ENCODE measurements around the gene RPS5.
A peak's percentile ranks its signal among the peaks of the same experiment; 100 is the strongest.
"Not testable (repeated sequence)": the region's sequence is repeated elsewhere in the genome, so short reads cannot be mapped to it uniquely, and the experiment has no call there.

Gene RPS5

GRCh38 chr19:58385313-58385890 lies 1.7 kb upstream of the RPS5 start:
- no peak for DNase-seq (ENCODE audit: low read depth in 2 of 2)

- no peak for DNase-seq (ENCODE audit: low read depth in 2 of 2)
Observed at GRCh38 chr19:58385891-58386575, 1.0 kb upstream of the RPS5 start.

- DNase-seq (ENCODE audit: low read depth in 2 of 2) = no peak
Observed at GRCh38 chr19:58387338-58388174, 487 bp downstream of the RPS5 start.

DNA sequence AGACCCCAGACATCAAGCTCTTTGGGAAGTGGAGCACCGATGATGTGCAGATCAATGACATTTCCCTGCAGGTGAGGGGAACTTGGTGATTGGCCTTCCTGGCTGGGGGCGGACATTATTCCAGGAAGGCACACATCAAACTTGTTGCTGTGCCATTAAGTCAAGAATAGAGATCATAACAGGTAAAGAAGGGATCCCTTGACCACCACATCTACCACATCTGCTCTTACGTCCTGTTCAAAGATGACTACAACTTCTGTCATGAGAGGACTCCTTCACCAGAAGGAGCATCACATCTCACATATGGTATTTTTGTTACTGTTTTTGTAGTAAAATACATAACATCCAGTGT lies 1.1 kb downstream of the RPS5 start:
- DNase-seq (ENCODE audit: low read depth in 2 of 2) = no peak

DNA sequence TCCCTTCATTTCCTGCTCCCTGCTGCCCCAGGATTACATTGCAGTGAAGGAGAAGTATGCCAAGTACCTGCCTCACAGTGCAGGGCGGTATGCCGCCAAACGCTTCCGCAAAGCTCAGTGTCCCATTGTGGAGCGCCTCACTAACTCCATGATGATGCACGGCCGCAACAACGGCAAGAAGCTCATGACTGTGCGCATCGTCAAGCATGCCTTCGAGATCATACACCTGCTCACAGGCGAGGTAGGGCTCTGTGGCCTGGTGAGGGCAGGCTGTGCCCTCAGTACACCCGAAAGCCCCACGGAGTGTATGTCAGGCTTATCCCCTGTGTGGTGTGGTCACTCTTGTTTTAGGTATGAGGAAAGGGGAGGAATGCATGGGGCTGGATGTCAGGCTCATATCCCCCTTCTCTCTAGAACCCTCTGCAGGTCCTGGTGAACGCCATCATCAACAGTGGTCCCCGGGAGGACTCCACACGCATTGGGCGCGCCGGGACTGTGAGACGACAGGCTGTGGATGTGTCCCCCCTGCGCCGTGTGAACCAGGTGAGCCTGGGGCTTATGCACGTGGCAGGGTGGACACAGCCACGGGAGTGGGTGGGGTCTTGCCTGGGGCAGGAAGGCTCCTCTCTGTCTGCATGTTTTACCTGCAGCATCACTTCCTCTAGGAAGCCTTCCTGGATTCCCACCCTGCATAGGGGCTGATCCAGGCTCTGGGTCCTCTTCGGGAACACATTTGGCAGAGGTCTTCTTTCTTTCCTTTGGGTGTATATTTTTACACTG lies 6.1 kb downstream of the RPS5 start:
- DNase-seq (ENCODE audit: low read depth in 2 of 2) = no peak

- no peak for DNase-seq (ENCODE audit: low read depth in 2 of 2)
Observed at GRCh38 chr19:58393725-58394033, 6.6 kb downstream of the RPS5 start.

- no peak for DNase-seq (ENCODE audit: low read depth in 2 of 2)
Observed at GRCh38 chr19:58394821-58395219, 7.8 kb downstream of the RPS5 start.

DNA sequence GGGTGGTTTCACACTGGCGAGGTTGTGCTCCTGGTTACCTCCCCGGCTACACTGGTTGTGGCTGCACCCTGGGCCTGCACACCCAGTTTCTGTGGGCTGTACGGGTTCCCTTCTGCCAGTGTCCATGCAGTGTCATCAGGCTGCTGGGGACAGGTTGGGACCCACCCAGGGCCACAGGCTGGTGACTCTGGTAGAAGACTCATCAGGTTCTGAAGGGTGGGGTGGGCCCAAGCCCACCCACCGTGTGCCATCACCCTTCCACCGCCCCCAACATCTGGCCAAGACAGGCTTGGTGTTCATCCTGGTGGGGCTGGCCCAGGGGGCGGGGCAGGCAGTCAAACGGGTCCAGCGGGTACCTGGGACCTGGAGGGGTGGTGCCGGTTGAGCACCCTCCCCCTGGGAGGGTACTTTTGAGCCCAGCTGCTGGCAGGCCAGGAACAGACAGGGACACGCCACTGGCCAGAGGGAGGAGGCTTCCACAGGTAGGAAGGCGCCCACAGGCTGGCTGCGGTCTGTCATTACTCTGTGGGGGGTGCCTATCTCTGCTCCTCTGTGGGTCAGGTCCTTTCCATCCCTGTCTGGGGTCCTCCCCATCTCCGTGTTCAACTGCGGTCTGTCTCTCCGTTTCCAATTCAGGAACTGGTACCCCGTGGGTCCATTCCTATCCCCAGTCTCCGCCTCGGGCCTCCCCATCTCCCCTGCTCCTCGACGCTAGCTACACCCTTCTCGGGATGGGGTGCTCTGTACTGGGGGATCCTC lies 8.3 kb downstream of the RPS5 start, which contains the start of gene RNF225:
Gene RNF225 (plus strand): TSS at position 437 of the 759 bp plus-strand sequence. CDS start 434 bp downstream, outside the sequence.
- DNase-seq (ENCODE audit: low read depth in 2 of 2) = no peak

DNA sequence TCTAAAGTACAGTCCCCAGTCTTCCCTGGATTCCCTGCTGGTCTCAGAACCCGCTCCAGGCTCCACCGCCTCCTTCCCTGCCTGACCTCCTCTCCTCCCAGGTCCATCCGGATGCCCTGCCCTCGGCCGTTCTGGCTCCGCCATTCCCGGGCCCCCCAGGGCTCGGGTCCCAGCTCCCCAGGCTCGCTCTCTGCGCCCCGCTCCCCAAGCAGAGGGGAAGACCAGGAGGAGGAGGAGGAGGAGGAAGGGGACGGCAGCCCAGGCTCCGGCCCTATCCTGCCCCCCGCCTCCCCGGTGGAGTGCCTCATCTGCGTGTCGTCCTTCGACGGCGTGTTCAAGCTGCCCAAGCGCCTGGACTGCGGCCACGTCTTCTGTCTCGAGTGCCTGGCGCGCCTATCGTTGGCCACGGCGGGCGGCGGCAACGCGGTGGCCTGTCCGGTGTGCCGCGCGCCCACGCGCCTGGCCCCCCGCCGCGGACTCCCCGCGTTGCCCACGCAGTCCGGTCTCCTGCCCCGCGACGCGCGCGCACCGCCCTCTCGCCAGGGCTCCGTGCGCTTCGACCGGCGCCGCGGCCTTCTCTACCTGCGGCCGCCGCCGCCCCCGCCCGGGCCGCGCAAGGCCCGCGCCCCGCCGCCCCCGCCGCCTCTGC lies 9.0 kb downstream of the RPS5 start:
- DNase-seq (ENCODE audit: low read depth in 2 of 2) = no peak

DNA sequence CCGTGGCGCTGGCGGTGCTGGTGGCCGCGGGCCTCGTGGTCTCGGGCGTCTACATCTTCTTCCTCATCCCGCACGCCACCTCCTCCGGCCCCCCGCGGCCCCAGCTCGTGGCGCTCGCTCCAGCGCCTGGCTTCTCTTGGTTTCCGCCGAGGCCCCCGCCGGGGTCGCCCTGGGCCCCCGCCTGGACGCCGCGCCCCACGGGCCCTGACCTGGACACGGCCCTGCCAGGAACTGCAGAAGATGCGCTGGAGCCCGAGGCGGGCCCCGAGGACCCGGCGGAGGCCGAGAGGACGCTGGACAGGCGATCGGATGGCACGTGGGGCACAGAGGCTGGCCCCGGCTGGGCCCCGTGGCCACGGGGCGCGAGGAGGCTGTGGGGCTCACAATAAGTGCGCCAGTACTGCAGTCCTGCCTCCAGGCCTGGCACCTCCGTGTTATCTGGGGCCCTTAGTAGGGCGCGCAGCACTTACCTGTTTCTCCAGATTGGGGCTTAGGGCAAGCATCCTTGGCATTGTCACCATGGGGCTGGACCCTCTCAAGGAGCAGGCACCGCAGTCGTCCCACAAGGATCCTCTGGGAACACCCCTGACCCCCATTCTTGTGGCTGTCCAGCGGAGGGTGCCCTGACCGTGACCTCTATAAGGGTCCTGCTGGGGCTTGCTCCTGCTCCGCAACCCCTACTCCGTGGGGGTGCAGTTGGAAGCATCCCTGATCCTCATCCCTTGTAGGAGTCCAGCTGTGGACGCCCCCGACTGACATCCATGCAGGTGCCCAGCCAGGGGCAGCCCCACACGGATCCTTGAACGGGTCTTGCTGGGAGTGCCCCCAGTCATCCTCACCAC lies 9.8 kb downstream of the RPS5 start:
- DNase-seq (ENCODE audit: low read depth in 2 of 2) = no peak

DNA sequence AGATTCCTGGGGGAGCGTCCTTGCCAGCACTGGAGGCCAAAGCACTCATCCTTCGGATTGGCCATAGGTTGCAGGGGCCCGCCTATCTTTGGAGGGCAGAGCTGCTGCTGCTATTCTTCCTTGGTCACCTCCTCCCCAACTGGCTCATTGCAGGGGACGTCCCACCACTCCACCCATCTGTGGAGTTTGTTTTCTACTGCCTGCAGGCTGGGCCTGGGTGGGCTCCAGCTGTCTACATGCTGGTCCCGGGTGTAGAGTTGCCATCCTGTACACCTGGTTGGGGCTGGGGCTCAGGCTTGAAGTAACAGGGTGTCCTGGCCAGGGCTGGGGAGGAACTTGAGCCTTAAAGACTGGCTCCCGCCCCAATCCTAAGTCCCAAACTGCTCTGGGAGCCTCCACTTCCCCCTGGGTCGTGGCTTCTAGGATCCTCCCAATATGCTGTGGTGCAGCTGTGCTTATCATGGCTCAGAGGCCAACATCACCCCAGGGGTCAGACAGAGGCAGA lies 10.5 kb downstream of the RPS5 start:
- no peak for DNase-seq (ENCODE audit: low read depth in 2 of 2)

GRCh38 chr19:58398087-58398486 lies 11.0 kb downstream of the RPS5 start:
- DNase-seq (ENCODE audit: low read depth in 2 of 2) = no peak

DNA sequence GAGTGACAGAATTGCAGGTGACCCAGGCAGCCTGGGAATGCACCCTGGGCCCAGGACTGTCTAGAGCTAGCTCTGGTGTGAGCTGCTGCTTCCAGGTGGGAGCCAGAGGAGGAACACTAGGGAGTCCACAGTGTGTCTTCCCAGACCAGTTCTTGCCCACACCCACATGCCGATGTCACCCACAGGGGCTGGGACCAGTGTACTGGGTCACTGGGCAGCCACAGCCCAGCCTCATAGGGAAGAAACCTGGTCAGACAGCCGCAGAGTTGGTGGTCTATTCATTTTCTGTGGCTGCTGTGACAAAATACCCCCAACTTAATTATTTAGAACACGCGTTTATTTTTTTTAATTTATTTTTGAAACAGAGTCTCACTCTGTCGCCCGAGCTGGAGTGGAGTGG lies 11.5 kb downstream of the RPS5 start:
- no peak for DNase-seq (ENCODE audit: low read depth in 2 of 2)

DNA sequence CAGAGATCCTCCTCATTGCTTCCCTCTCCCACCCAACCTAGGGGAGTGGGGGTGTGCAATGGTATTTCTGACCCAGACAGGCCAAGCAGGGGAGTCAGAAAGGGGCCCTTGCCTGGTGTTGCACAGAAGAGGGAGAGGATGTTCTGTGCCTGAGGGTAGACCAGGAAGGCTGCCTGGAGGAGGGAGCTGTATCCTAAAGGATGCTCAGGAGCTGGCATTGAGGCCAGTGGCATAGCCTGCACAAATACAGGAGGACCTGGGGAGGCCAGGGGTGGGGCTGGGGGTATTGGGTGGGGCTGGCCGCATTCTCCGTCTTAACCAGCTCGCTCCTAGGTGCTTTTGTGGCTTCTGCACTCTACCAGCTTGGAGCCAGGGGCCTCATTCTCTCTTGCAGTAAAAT lies 12.8 kb downstream of the RPS5 start:
- DNase-seq (ENCODE audit: low read depth in 2 of 2) = no peak

DNA sequence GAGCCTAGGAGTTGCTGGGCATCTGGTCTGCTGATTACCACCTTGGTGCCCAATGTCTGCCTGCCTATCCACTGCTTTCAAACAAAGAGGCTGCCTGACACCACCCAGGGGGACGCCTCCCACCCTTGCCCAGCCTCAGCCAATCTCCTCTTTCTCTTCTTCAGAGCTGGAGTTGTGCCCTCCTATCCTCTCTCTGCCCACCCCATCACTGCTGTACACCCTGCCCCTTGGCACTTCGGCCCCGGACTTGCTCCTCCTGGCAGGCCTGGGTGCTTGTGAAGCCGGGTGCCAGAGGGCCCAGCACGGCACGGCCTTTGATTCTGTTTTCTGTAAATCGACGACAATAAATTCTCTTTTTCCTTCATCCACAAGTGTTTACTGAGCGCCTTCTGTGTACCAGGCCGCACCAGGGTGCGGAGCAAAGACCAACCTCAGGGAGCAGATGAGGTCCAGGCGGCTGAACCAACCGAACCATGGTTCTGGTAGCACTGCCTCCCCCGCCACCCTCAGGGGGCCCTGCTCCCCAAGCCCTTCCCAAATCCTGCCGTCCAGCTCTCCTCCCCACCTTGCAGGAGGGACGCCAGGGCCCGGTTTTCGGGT lies 13.3 kb downstream of the RPS5 start:
- no peak for DNase-seq (ENCODE audit: low read depth in 2 of 2)

DNA sequence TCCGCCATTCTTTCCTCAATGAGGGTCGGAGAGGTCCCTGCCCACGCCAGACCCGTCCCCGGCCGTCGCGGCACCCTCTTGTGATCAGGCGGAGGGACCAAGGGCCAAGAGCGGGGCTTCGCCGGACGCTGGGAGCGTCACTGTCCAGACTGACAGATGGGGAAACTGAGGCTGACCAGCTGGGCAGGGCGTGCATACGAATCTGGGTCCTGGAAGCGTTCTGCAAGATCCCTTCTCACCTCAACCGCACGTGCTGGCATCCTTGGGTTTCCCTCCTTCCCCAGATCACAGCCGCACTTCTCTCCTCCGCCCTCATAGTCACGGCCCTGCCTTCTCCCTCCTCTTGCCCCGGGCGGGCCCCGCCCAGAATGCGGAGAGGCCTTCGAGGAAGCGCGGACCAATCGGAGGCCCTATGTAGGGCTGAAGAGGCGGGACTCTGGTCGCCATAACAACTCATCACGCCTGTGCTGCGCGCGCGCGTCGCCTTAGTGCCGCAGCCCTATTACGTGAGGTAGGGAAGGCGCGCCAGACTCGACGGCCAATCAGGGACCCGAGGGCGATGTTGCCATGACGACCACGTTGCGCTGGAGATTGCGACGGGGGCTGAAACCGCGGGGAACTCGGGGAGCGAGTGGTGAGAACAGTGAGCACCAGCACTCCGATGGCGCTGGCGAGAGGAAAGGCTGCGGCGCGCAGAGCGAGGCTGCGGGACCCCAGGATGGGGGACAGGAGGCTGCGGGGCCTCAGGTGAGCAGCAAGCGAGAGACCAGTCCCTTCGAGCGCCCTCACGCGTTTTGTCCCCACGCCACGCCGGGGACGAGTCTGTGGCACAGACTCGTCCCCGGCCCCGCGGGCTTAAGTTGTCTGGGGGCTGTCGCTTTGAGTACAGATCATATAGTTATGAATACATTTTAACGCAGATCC lies 14.1 kb downstream of the RPS5 start:
- DNase-seq (ENCODE audit: low read depth in 2 of 2) = peak; percentile 97 to 98

GRCh38 chr19:58401840-58402421 lies 14.9 kb downstream of the RPS5 start:
- no peak for DNase-seq (ENCODE audit: low read depth in 2 of 2)

- DNase-seq (ENCODE audit: low read depth in 2 of 2) = not testable (repeated sequence)
Observed at GRCh38 chr19:58403920-58404478, 16.9 kb downstream of the RPS5 start.
